CD8-positive, alpha-beta memory T cell (primary cell): ENCODE data around the gene KCNJ9. TPM values are rescaled to one million over a fixed set of nuclear protein-coding genes. Genes with fewer than 3 reads are reported as not detected.

ENCODE experiments used
- CTCF ChIA-PET: fragments of 350-600 bp; sonication (Branson Sonifier 250); formaldehyde crosslinking; loops from one replicate; lab custom pipeline; 2021; ENCODE audit warnings: antibody characterized with exemption; lab: Charles Lee
- POLR2A ChIA-PET: fragments of 350-600 bp; sonication (Branson Sonifier 250); formaldehyde crosslinking; loops from one replicate; lab custom pipeline; 2021; ENCODE audit warnings: antibody characterized with exemption; lab: Charles Lee
- DNase-seq, 5 donors: peaks; one replicate each; pipeline versions ENCODE4 v3.0.0 to v3.0.0-alpha.2; 2020 to 2022; ENCODE audit warnings: mixed read lengths in 1 of 5
- H3K27ac ChIP-seq: one replicate; pipeline ENCODE4 v1.7.0; 2013; ENCODE audit warnings: low read depth, mild to moderate bottlenecking, low read length, moderate library complexity
- H3K27me3 ChIP-seq: 2 replicates; pipeline ENCODE4 v1.7.0; 2013; ENCODE audit warnings: low read length, mild to moderate bottlenecking; ENCODE audit not compliant: insufficient read depth, poor library complexity, severe bottlenecking
- H3K36me3 ChIP-seq: 2 replicates; pipeline ENCODE4 v1.7.0; 2013; ENCODE audit warnings: mild to moderate bottlenecking, low read length, moderate library complexity; ENCODE audit not compliant: insufficient read depth
- H3K4me1 ChIP-seq: 2 replicates; pipeline ENCODE4 v1.7.0; 2013; ENCODE audit warnings: mild to moderate bottlenecking, low read length, moderate library complexity; ENCODE audit not compliant: insufficient read depth
- H3K4me3 ChIP-seq: 2 replicates; pipeline ENCODE4 v1.7.0; 2013; ENCODE audit warnings: mild to moderate bottlenecking, low read length
- H3K9me3 ChIP-seq: 2 replicates; pipeline ENCODE4 v1.7.0; 2013; ENCODE audit warnings: mild to moderate bottlenecking, low read length
- H3K27ac Mint-ChIP-seq, 8 donors: one replicate each; pipeline ENCODE4 v1.8.0; 2020 to 2021; ENCODE audit warnings: mixed read lengths in 8 of 8, mild to moderate bottlenecking in 6 of 8, inconsistent platforms in 3 of 8, moderate library complexity in 3 of 8
- H3K27me3 Mint-ChIP-seq, 2 donors: one replicate each; pipeline ENCODE4 v1.8.0; 2020 to 2021; ENCODE audit warnings: mixed read lengths in 2 of 2, mild to moderate bottlenecking in 1 of 2, moderate library complexity in 1 of 2
- H3K36me3 Mint-ChIP-seq, 3 donors: one replicate each; pipeline ENCODE4 v1.8.0; 2020 to 2021; ENCODE audit warnings: mixed read lengths in 3 of 3, inconsistent platforms in 1 of 3, mild to moderate bottlenecking in 1 of 3
- H3K4me1 Mint-ChIP-seq, 3 donors: one replicate each; pipeline ENCODE4 v1.8.0; 2020 to 2021; ENCODE audit warnings: mixed read lengths in 3 of 3, inconsistent platforms in 1 of 3, mild to moderate bottlenecking in 1 of 3
- H3K4me3 Mint-ChIP-seq, 7 donors: one replicate each; pipeline ENCODE4 v1.8.0; 2020 to 2021; ENCODE audit warnings: mixed read lengths in 7 of 7, mild to moderate bottlenecking in 6 of 7, moderate library complexity in 4 of 7, inconsistent platforms in 2 of 7
- H3K9me3 Mint-ChIP-seq, 5 donors: one replicate each; pipeline ENCODE4 v1.8.0; 2020 to 2022; ENCODE audit warnings: mixed read lengths in 5 of 5, mild to moderate bottlenecking in 3 of 5, moderate library complexity in 2 of 5, inconsistent platforms in 1 of 5
- polyA plus RNA-seq: library from polyadenylated mRNA; unstranded; fragments of 300-500 nt; fragmentation: Illumina TruSeq; gene quantifications from one replicate; pipeline ENCODE4 v1.2.3, GENCODE V29; 2021
- total RNA-seq, 2 experiments: library from RNA; stranded (reverse); gene quantifications; one replicate each; pipeline ENCODE4 v1.2.3, GENCODE V29; 2021

Gene KCNJ9
- total and polyA plus RNA-seq, 3 experiments from 2014 or later = 0.04 TPM; not detected in 2

DNA sequence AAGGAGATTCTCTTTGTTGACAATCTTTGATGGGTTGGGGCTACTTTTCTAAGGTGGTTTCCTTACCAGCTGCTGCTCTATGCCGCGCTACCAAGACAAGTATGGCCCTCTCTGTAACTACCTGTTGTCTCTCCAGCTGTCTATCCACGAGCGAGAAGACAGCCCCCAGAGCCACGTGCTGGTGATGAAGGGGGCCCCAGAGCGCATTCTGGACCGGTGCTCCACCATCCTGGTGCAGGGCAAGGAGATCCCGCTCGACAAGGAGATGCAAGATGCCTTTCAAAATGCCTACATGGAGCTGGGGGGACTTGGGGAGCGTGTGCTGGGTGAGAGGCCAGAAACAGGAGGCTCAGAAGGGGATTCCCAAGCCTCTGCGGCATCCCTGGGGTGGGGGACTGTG is 48.6 kb downstream of the KCNJ9 start:
- H3K27ac Mint-ChIP-seq = no peak overlapping the region
- no peak overlapping the region for H3K27ac ChIP-seq
- no peaks in the 10 kb centered on the region for H3K4me1 Mint-ChIP-seq
- peak in 1 of 5 donors; percentile 26 for DNase-seq
- H3K27me3 Mint-ChIP-seq = peaks cover 5 to 28% of the 10 kb centered on the region in 2 donors
- H3K27me3 ChIP-seq = no peaks in the 10 kb centered on the region
- POLR2A ChIA-PET = no interaction called here
- H3K9me3 Mint-ChIP-seq = peaks cover 0 to under 1% (median 0%) of the 10 kb centered on the region in 5 donors
- H3K4me1 ChIP-seq = no peaks in the 10 kb centered on the region
- no peak overlapping the region for H3K4me3 ChIP-seq
- no peaks in the 10 kb centered on the region for H3K36me3 Mint-ChIP-seq
- H3K9me3 ChIP-seq = no peaks in the 10 kb centered on the region
- no peak overlapping the region for H3K4me3 Mint-ChIP-seq
- H3K36me3 ChIP-seq = no peaks in the 10 kb centered on the region
- CTCF ChIA-PET = no interaction called here

- H3K36me3 ChIP-seq = no peaks in the 10 kb centered on the region
- no peaks in the 10 kb centered on the region for H3K36me3 Mint-ChIP-seq
- no peak overlapping the region for H3K27ac ChIP-seq
- H3K9me3 ChIP-seq = no peaks in the 10 kb centered on the region
- DNase-seq = no peak
- H3K27ac Mint-ChIP-seq = no peak overlapping the region
- no peak overlapping the region for H3K4me3 ChIP-seq
- no peak overlapping the region for H3K4me3 Mint-ChIP-seq
- POLR2A ChIA-PET = no interaction called here
- no peaks in the 10 kb centered on the region for H3K27me3 ChIP-seq
- H3K9me3 Mint-ChIP-seq = peaks cover 0 to 2% (median 0%) of the 10 kb centered on the region in 5 donors
- H3K27me3 Mint-ChIP-seq = peaks cover 5 to 28% of the 10 kb centered on the region in 2 donors
- H3K4me1 ChIP-seq = no peaks in the 10 kb centered on the region
- CTCF ChIA-PET = no interaction called here
- no peaks in the 10 kb centered on the region for H3K4me1 Mint-ChIP-seq
Observed at GRCh38 chr1:160130486-160130885, 49.1 kb downstream of the KCNJ9 start.

DNA sequence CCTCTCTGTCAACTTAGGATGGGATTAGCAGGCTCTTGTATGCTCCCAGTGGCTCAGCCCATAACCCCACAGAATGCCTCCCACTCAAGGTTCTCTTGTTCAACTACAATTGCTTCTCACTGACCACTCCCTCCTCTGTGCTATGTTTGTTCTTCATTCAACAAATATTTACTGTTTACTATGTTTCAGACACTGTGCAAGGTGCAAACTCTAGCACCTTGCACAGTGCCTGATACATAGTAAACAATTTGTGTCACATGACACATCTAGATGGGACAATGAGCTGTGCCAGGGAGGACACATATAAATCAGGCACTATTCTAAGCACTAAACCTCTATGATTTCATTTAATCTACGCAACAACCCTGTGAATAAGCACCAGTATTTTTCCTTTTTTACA is 49.6 kb downstream of the KCNJ9 start:
- Mint-ChIP-seq H3K27me3 (peaks cover 5 to 28% of the 10 kb centered on the region in 2 donors), H3K4me1 (no peaks in the 10 kb centered on the region), H3K36me3 (no peaks in the 10 kb centered on the region), H3K4me3 (no peak overlapping the region), H3K9me3 (peaks cover 0 to 2% (median 0%) of the 10 kb centered on the region in 5 donors), H3K27ac (no peak overlapping the region)
- CTCF ChIA-PET = no interaction called here
- POLR2A ChIA-PET = interaction anchor here (0.7 kb wide), 1 partner anchor 61 kb away, joined by 3 read pairs; the partner anchor contains the start of gene KCNJ10
- H3K4me1 ChIP-seq = no peaks in the 10 kb centered on the region
- no peaks in the 10 kb centered on the region for H3K9me3 ChIP-seq
- no peak overlapping the region for H3K4me3 ChIP-seq
- H3K36me3 ChIP-seq = no peaks in the 10 kb centered on the region
- H3K27ac ChIP-seq = no peak overlapping the region
- no peaks in the 10 kb centered on the region for H3K27me3 ChIP-seq
- no peak for DNase-seq

DNA sequence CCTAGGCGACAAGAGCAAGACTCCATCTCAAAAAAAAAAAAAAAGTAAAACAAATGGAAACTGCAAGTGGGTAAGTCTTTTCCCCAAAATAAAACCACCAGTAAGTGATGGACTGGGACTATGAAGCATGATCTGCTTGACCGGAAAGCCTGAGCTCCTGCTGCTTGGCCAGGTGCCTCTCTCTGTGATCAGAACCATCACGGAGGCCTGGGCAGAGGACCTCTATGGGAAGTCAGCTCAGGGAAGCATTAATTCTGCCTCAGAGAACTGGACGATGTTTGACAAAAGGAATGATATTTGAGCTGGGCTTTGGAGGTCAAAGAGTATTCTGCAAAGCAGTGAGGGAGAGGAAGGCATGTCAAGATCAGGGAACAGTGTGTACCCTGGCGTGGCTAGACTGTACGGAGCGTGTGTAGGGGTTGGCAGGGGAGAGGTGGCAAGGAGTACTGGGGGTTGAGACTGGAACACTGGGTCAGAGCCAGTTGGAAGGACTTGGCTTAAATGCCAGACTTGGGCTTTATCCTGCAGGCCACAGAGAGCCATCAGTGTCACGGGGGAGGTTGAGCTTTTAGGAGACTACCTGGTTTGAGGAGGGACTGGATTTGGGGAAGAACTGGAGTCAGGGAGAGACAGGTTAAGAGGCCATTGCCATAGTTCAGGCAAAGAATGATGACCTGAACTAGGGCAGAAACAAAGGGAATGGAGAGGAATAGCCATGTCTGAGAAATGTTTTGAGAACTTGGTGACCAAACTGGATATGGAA is 50.6 kb downstream of the KCNJ9 start:
- no peaks in the 10 kb centered on the region for H3K36me3 Mint-ChIP-seq
- POLR2A ChIA-PET = interaction anchor here (0.7 kb wide), 1 partner anchor 62 kb away, joined by 3 read pairs; the partner anchor contains the start of gene KCNJ10
- Histone ChIP-seq H3K36me3 (no peaks in the 10 kb centered on the region), H3K27ac (no peak overlapping the region), H3K4me3 (no peak overlapping the region), H3K27me3 (no peaks in the 10 kb centered on the region), H3K9me3 (no peaks in the 10 kb centered on the region), H3K4me1 (no peaks in the 10 kb centered on the region)
- CTCF ChIA-PET = no interaction called here
- H3K4me1 Mint-ChIP-seq = no peaks in the 10 kb centered on the region
- no peak overlapping the region for H3K4me3 Mint-ChIP-seq
- DNase-seq = no peak
- H3K27ac Mint-ChIP-seq = no peak overlapping the region
- H3K9me3 Mint-ChIP-seq = peaks cover 0 to 2% (median 0%) of the 10 kb centered on the region in 5 donors
- peaks cover 5 to 28% of the 10 kb centered on the region in 2 donors for H3K27me3 Mint-ChIP-seq

DNA sequence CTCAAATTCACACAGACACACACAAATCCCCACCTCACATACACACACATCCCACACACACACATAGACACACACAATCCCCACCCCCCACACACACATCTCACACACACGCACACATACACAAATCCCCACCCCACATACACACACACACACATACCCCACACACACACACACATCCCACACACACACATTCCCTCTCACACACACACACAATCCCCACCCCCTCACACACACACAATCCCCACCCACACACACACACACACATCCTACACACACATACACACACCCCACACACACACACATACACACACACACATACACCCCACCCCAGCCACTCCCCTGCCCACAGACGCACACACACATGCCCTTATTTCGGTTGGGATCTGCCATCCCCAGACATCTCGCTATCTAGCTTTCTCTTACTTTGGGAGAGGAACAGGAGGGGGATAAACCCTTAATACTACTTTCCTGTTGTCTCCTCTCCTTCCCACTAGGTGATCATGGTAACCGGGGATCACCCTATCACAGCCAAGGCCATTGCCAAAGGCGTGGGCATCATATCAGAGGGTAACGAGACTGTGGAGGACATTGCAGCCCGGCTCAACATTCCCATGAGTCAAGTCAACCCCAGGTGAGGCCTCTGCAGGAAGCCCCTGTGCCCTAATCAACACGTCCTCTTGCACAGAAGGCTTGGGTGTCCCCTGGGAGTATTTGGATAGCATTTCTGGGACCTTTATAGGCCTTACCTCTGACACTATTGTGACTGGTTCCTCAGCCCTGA is 52.8 kb downstream of the KCNJ9 start:
- H3K27ac ChIP-seq = no peak overlapping the region
- Mint-ChIP-seq H3K4me3 (no peak overlapping the region), H3K4me1 (no peaks in the 10 kb centered on the region), H3K27ac (no peak overlapping the region), H3K36me3 (no peaks in the 10 kb centered on the region), H3K9me3 (peaks cover 0 to 2% (median 0%) of the 10 kb centered on the region in 5 donors), H3K27me3 (peaks cover 9 to 20% of the 10 kb centered on the region in 2 donors)
- CTCF ChIA-PET = no interaction called here
- no peak overlapping the region for H3K4me3 ChIP-seq
- no peaks in the 10 kb centered on the region for H3K4me1 ChIP-seq
- no peaks in the 10 kb centered on the region for H3K9me3 ChIP-seq
- POLR2A ChIA-PET = no interaction called here
- no peak for DNase-seq
- H3K36me3 ChIP-seq = no peaks in the 10 kb centered on the region
- no peaks in the 10 kb centered on the region for H3K27me3 ChIP-seq

- DNase-seq = no peak
- CTCF ChIA-PET = no interaction called here
- peaks cover 12 to 18% of the 10 kb centered on the region in 2 donors for H3K27me3 Mint-ChIP-seq
- H3K36me3 ChIP-seq = no peaks in the 10 kb centered on the region
- POLR2A ChIA-PET = no interaction called here
- H3K4me1 Mint-ChIP-seq = no peaks in the 10 kb centered on the region
- no peak overlapping the region for H3K27ac ChIP-seq
- H3K4me1 ChIP-seq = no peaks in the 10 kb centered on the region
- no peaks in the 10 kb centered on the region for H3K27me3 ChIP-seq
- H3K4me3 Mint-ChIP-seq = no peak overlapping the region
- H3K27ac Mint-ChIP-seq = no peak overlapping the region
- no peaks in the 10 kb centered on the region for H3K36me3 Mint-ChIP-seq
- H3K9me3 Mint-ChIP-seq = peaks cover 0 to 2% (median 0%) of the 10 kb centered on the region in 5 donors
- H3K4me3 ChIP-seq = no peak overlapping the region
- H3K9me3 ChIP-seq = no peaks in the 10 kb centered on the region
Observed at GRCh38 chr1:160134791-160135572, 53.6 kb downstream of the KCNJ9 start.

DNA sequence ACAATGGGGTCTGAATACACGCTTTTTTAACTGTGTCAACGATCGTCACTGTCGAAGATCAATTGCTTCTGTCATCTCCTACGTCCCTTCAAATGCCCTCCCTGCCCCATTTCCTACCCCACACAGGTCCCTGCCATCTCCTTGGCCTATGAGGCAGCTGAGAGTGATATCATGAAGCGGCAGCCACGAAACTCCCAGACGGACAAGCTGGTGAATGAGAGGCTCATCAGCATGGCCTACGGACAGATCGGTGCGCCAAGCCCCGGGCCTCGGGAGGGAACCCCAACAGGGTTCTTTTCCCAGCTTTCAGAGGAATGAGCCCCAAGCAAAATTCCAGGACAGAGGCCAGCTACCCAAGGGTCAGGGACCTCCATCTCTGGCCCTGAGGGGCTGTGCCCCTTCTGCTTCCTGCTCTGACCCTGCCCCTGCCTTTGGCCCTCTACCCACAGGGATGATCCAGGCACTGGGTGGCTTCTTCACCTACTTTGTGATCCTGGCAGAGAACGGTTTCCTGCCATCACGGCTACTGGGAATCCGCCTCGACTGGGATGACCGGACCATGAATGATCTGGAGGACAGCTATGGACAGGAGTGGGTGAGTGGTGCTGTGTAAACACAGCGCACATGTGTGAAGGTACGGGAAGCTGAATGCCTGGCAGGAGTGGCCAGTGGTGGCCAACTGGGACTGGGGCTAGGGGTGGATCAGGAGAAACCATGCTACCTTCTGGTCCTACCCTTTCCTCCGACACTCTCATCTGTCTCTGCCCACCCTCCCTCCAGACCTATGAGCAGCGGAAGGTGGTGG is 55.0 kb downstream of the KCNJ9 start:
- Histone ChIP-seq H3K36me3 (no peaks in the 10 kb centered on the region), H3K4me1 (no peaks in the 10 kb centered on the region), H3K27ac (no peak overlapping the region), H3K27me3 (no peaks in the 10 kb centered on the region), H3K9me3 (no peaks in the 10 kb centered on the region), H3K4me3 (no peak overlapping the region)
- ChIA-PET CTCF (no interaction called here), POLR2A (no interaction called here)
- DNase-seq = no peak
- H3K36me3 Mint-ChIP-seq = no peaks in the 10 kb centered on the region
- no peaks in the 10 kb centered on the region for H3K4me1 Mint-ChIP-seq
- H3K27ac Mint-ChIP-seq = no peak overlapping the region
- H3K4me3 Mint-ChIP-seq = no peak overlapping the region
- H3K27me3 Mint-ChIP-seq = peaks cover 15 to 19% of the 10 kb centered on the region in 2 donors
- H3K9me3 Mint-ChIP-seq = peaks cover 0 to 2% (median 0%) of the 10 kb centered on the region in 5 donors
